H1 (cell line): ENCODE results near the gene MBNL2.

ENCODE experiments used
- BCL11A ChIP-seq, 2 experiments: IDR thresholded peaks; one replicate each; pipeline ENCODE4 v1.6.1; 2011; ENCODE audit warnings: low read depth in 2 of 2, low read length in 2 of 2, mild to moderate bottlenecking in 2 of 2
- CHD2 ChIP-seq: IDR thresholded peaks from 2 replicates; pipeline ENCODE4 v1.6.1; 2012; ENCODE audit warnings: low read length, improper control_type of control experiment
- CREB1 ChIP-seq: IDR thresholded peaks from 2 replicates; pipeline ENCODE4 v1.6.1; 2012; ENCODE audit warnings: inconsistent platforms
- CTCF ChIP-seq, 3 experiments: IDR thresholded peaks; 1 replicate in 2 of 3; 2 replicates in 1 of 3; pipeline versions ENCODE4 v1.5.1 to v1.6.1; 2011; ENCODE audit warnings: low read length in 3 of 3, mild to moderate bottlenecking in 3 of 3, inconsistent platforms in 2 of 3, low read depth in 1 of 3, moderate library complexity in 1 of 3; ENCODE audit not compliant: insufficient read depth in 1 of 3; ENCODE audit errors: control extremely low read depth in 1 of 3
- EP300 ChIP-seq, 2 experiments: IDR thresholded peaks; 1 replicate in 1 of 2; 2 replicates in 1 of 2; pipeline ENCODE4 v1.6.1; 2011 to 2012; ENCODE audit warnings: low read depth in 2 of 2, low read length in 2 of 2, mild to moderate bottlenecking in 2 of 2, borderline replicate concordance in 1 of 2, inconsistent platforms in 1 of 2, moderate library complexity in 1 of 2
- EZH2 ChIP-seq: fragments of 200-600 bp; sonication (generic); IDR thresholded peaks from 2 replicates; pipeline ENCODE4 v1.7.1; 2012; ENCODE audit warnings: low read depth, mild to moderate bottlenecking, moderate library complexity, low read length, inconsistent platforms; ENCODE audit not compliant: severe bottlenecking
- JUN ChIP-seq: IDR thresholded peaks from 2 replicates; pipeline ENCODE4 v1.6.1; 2011; ENCODE audit warnings: low read depth, mild to moderate bottlenecking, improper control_type of control experiment, low read length
- JUND ChIP-seq: IDR thresholded peaks from 2 replicates; pipeline ENCODE4 v1.6.1; 2011; ENCODE audit warnings: mild to moderate bottlenecking, improper control_type of control experiment, low read length
- POLR2AphosphoS5 ChIP-seq: IDR thresholded peaks from 2 replicates; pipeline ENCODE4 v1.6.1; 2011; ENCODE audit warnings: low read depth, low read length
- RAD21 ChIP-seq, 2 experiments: IDR thresholded peaks in 1 of 2; conservative IDR thresholded peaks in 1 of 2; 2 replicates each; pipeline ENCODE4 v1.6.1; 2011; ENCODE audit warnings: low read depth in 2 of 2, low read length in 2 of 2, improper control_type of control experiment in 1 of 2, inconsistent platforms in 1 of 2, mild to moderate bottlenecking in 1 of 2, moderate library complexity in 1 of 2
- RXRA ChIP-seq: IDR thresholded peaks from 2 replicates; pipeline ENCODE4 v1.6.1; 2011; ENCODE audit warnings: low read depth, mild to moderate bottlenecking, low read length, moderate library complexity; ENCODE audit not compliant: insufficient read depth
- YY1 ChIP-seq: IDR thresholded peaks from 2 replicates; pipeline ENCODE4 v1.6.1; 2011; ENCODE audit warnings: low read depth, mild to moderate bottlenecking, low read length
- TF ChIP-seq, protein P1 (sequence below): IDR thresholded peaks from 2 replicates; pipeline ENCODE4 v1.6.1; 2012; ENCODE audit warnings: low read length, inconsistent platforms

- TF ChIP-seq, protein P1, sequence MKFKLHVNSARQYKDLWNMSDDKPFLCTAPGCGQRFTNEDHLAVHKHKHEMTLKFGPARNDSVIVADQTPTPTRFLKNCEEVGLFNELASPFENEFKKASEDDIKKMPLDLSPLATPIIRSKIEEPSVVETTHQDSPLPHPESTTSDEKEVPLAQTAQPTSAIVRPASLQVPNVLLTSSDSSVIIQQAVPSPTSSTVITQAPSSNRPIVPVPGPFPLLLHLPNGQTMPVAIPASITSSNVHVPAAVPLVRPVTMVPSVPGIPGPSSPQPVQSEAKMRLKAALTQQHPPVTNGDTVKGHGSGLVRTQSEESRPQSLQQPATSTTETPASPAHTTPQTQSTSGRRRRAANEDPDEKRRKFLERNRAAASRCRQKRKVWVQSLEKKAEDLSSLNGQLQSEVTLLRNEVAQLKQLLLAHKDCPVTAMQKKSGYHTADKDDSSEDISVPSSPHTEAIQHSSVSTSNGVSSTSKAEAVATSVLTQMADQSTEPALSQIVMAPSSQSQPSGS = no peak
- no peak for TF ChIP-seq JUND
- no peak for TF ChIP-seq EZH2
- TF ChIP-seq EP300 (IDR thresholded peaks at IDR 0.05; ENCODE audit: borderline replicate concordance in 1 of 2, low read depth in 2 of 2, low read length in 2 of 2) = no peak
- TF ChIP-seq CTCF (IDR thresholded peaks at IDR 0.05; ENCODE audit: control extremely low read depth in 1 of 3, insufficient read depth in 1 of 3, low read depth in 1 of 3, low read length in 3 of 3) = no peak
- no peak for TF ChIP-seq YY1
- TF ChIP-seq BCL11A (IDR thresholded peaks at IDR 0.05; ENCODE audit: low read depth in 2 of 2, low read length in 2 of 2) = no peak
- no peak for TF ChIP-seq JUN
- TF ChIP-seq CREB1 = no peak
- TF ChIP-seq RXRA = no peak
- TF ChIP-seq CHD2 = no peak
- no peak for TF ChIP-seq POLR2AphosphoS5
- no peak for TF ChIP-seq RAD21 (IDR thresholded peaks at IDR 0.05 in 1 of 2, conservative IDR thresholded peaks at IDR 0.05 in 1 of 2; ENCODE audit: low read depth in 2 of 2, low read length in 2 of 2)
Observed at GRCh38 chr13:97306106-97306505, 84.0 kb downstream of the MBNL2 start.
